GM21526 (cell line): ENCODE measurements around the gene PDE6H.

ENCODE experiments used
- ATAC-seq: cut with Tn5 transposase; IDR thresholded peaks from one replicate; pipeline ENCODE4 v1.9.1; 2021; ENCODE audit warnings: moderate library complexity; ENCODE audit not compliant: unreplicated experiment, low FRiP score

Gene PDE6H

GRCh38 chr12:14950982-14951746 lies 21.7 kb upstream of the PDE6H start:
- no peak for ATAC-seq

- no peak for ATAC-seq
Observed at GRCh38 chr12:14951851-14952250, 21.0 kb upstream of the PDE6H start.

GRCh38 chr12:14952299-14952921 lies 20.4 kb upstream of the PDE6H start:
- ATAC-seq = peak; percentile 56

- ATAC-seq = no peak
Observed at GRCh38 chr12:14953752-14954151, 19.1 kb upstream of the PDE6H start.

- no peak for ATAC-seq
Observed at GRCh38 chr12:14954269-14954668, 18.6 kb upstream of the PDE6H start.

GRCh38 chr12:14956024-14956891 lies 16.6 kb upstream of the PDE6H start:
- ATAC-seq = peak; percentile 32

GRCh38 chr12:14956905-14957304 lies 15.9 kb upstream of the PDE6H start:
- ATAC-seq = no peak

GRCh38 chr12:14957551-14958168 lies 15.2 kb upstream of the PDE6H start:
- ATAC-seq = no peak

- ATAC-seq = no peak
Observed at GRCh38 chr12:14958361-14959125, 14.3 kb upstream of the PDE6H start.

GRCh38 chr12:14959126-14959440 lies 13.8 kb upstream of the PDE6H start:
- ATAC-seq = no peak

GRCh38 chr12:14959463-14959862 lies 13.4 kb upstream of the PDE6H start:
- ATAC-seq = no peak

GRCh38 chr12:14959916-14960496 lies 12.8 kb upstream of the PDE6H start:
- no peak for ATAC-seq

GRCh38 chr12:14960548-14961465 lies 12.0 kb upstream of the PDE6H start:
- peak; percentile 36 for ATAC-seq

- peak; percentile 63 for ATAC-seq
Observed at GRCh38 chr12:14961466-14962152, 11.2 kb upstream of the PDE6H start, which contains the start of gene ARHGDIB. Gene ARHGDIB (minus strand): TSS chr12:14961601. CDS start chr12:14950712, 10,889 bp downstream.

- no peak for ATAC-seq
Observed at GRCh38 chr12:14962153-14962539, 10.7 kb upstream of the PDE6H start.

- no peak for ATAC-seq
Observed at GRCh38 chr12:14962797-14963196, 10.0 kb upstream of the PDE6H start.

GRCh38 chr12:14963520-14963919 lies 9.3 kb upstream of the PDE6H start:
- ATAC-seq = no peak

- ATAC-seq = no peak
Observed at GRCh38 chr12:14964406-14964805, 8.4 kb upstream of the PDE6H start.
